T-helper 1 cell treated with Interleukin-12 subunit alpha and Interleukin-12 subunit beta and Interleukin-4 antibody, amounts not matched to agents 30 μg/mL and 1 μg/mL, for 36 hours (primary cell): ENCODE data around the gene RAB4A.

Source experiments
- H3K27ac Mint-ChIP-seq: one replicate; pipeline ENCODE4 v1.8.0; 2021; ENCODE audit warnings: mild to moderate bottlenecking, mixed read lengths
- H3K27me3 Mint-ChIP-seq: one replicate; pipeline ENCODE4 v1.8.0; 2021; ENCODE audit warnings: low read depth, mixed read lengths
- H3K36me3 Mint-ChIP-seq: one replicate; pipeline ENCODE4 v1.8.0; 2021; ENCODE audit warnings: low read depth, mixed read lengths
- H3K4me1 Mint-ChIP-seq: one replicate; pipeline ENCODE4 v1.8.0; 2021; ENCODE audit warnings: low read depth, mixed read lengths
- H3K4me3 Mint-ChIP-seq: one replicate; pipeline ENCODE4 v1.8.0; 2021; ENCODE audit warnings: mild to moderate bottlenecking, moderate library complexity, mixed read lengths
- H3K9me3 Mint-ChIP-seq: one replicate; pipeline ENCODE4 v1.8.0; 2021; ENCODE audit warnings: mixed read lengths

The RAB4A gene

DNA sequence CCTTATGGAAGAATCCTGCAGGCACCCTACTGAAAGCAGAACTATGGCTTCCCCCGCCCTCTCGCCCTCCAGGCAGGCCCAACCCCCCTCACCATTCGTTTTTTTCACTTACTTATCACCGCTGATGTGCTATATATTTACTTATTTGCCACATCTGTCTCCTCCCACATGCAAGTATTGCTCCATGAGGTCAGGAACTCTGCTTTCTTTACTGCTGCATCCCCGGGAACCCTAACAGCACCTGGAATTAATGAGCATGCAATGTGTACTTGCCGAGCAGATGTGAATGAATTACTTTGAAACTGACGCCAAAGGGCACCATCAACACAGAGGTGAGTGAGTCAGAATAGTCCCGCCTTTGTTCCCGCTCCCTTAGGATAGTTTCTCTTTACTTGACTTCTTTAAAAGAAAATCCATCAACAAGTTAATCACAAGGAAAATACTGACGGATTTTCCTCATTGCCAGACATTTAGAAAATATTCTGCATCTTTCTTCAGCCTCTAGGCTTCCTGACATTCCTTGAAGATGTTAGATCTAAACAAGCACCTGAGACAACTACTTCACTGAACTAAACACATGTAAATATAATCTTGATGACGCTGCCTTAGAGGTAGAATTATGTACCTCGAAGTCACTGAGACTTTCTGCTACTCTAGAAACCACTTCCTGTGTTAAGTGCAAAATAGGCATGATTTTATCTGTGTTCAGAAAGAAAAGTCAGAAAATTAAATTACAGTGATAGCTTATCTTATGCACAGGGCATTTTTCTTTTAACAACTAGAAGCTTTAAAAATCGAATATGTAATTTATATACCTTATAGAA, 17.5 kb upstream of the RAB4A start:
- Mint-ChIP-seq H3K27ac (peak overlapping the region; percentile 95), H3K36me3 (no peaks in the 10 kb centered on the region), H3K4me3 (peak overlapping the region; percentile 84), H3K27me3 (peaks cover 41% of the 10 kb centered on the region), H3K4me1 (peaks cover 33% of the 10 kb centered on the region), H3K9me3 (no peaks in the 10 kb centered on the region)

- H3K27me3 Mint-ChIP-seq = peaks cover 33% of the 10 kb centered on the region
- H3K27ac Mint-ChIP-seq = peak overlapping the region; percentile 65
- H3K36me3 Mint-ChIP-seq = no peaks in the 10 kb centered on the region
- H3K4me1 Mint-ChIP-seq = peaks cover 32% of the 10 kb centered on the region
- no peaks in the 10 kb centered on the region for H3K9me3 Mint-ChIP-seq
- peak overlapping the region; percentile 47 for H3K4me3 Mint-ChIP-seq
Measured at GRCh38 chr1:229254910-229255541, 15.9 kb upstream of the RAB4A start.

- Mint-ChIP-seq H3K4me1 (peaks cover 22% of the 10 kb centered on the region), H3K27me3 (peaks cover 23% of the 10 kb centered on the region), H3K9me3 (no peaks in the 10 kb centered on the region), H3K36me3 (no peaks in the 10 kb centered on the region), H3K27ac (no peak overlapping the region), H3K4me3 (peak overlapping the region; percentile 9)
Measured at GRCh38 chr1:229258031-229258756, 12.7 kb upstream of the RAB4A start.

DNA sequence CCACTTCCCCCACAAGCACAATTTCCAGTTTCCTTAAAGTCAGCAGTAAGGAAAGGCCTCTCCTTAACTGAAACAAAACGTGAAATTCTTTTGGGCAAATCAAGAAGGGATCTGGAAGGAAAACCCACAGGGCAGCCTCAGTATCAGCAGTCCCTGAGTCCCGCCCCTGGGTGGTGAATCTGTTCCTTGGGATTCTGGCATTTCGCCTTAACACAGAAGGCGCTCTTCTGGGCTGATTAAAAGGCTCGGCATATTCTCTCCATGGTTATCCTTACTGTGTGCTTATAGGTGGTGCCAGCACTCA, 12.2 kb upstream of the RAB4A start:
- peaks cover 23% of the 10 kb centered on the region for H3K27me3 Mint-ChIP-seq
- H3K4me3 Mint-ChIP-seq = peak overlapping the region; percentile 9
- no peak overlapping the region for H3K27ac Mint-ChIP-seq
- H3K4me1 Mint-ChIP-seq = peaks cover 17% of the 10 kb centered on the region
- H3K36me3 Mint-ChIP-seq = no peaks in the 10 kb centered on the region
- no peaks in the 10 kb centered on the region for H3K9me3 Mint-ChIP-seq

- peaks cover 20% of the 10 kb centered on the region for H3K27me3 Mint-ChIP-seq
- no peaks in the 10 kb centered on the region for H3K9me3 Mint-ChIP-seq
- no peak overlapping the region for H3K4me3 Mint-ChIP-seq
- no peak overlapping the region for H3K27ac Mint-ChIP-seq
- peaks cover 11% of the 10 kb centered on the region for H3K4me1 Mint-ChIP-seq
- H3K36me3 Mint-ChIP-seq = no peaks in the 10 kb centered on the region
Measured at GRCh38 chr1:229260297-229260696, 10.6 kb upstream of the RAB4A start.

GRCh38 chr1:229262239-229262638, 8.7 kb upstream of the RAB4A start:
- H3K36me3 Mint-ChIP-seq = no peaks in the 10 kb centered on the region
- H3K27ac Mint-ChIP-seq = no peak overlapping the region
- H3K27me3 Mint-ChIP-seq = peaks cover 17% of the 10 kb centered on the region
- H3K4me3 Mint-ChIP-seq = no peak overlapping the region
- H3K9me3 Mint-ChIP-seq = peaks cover 5% of the 10 kb centered on the region
- peaks cover 11% of the 10 kb centered on the region for H3K4me1 Mint-ChIP-seq

GRCh38 chr1:229263254-229263653, 7.7 kb upstream of the RAB4A start:
- no peaks in the 10 kb centered on the region for H3K36me3 Mint-ChIP-seq
- H3K4me1 Mint-ChIP-seq = peaks cover 6% of the 10 kb centered on the region
- H3K9me3 Mint-ChIP-seq = peaks cover 5% of the 10 kb centered on the region
- peaks cover 9% of the 10 kb centered on the region for H3K27me3 Mint-ChIP-seq
- H3K4me3 Mint-ChIP-seq = no peak overlapping the region
- H3K27ac Mint-ChIP-seq = no peak overlapping the region

DNA sequence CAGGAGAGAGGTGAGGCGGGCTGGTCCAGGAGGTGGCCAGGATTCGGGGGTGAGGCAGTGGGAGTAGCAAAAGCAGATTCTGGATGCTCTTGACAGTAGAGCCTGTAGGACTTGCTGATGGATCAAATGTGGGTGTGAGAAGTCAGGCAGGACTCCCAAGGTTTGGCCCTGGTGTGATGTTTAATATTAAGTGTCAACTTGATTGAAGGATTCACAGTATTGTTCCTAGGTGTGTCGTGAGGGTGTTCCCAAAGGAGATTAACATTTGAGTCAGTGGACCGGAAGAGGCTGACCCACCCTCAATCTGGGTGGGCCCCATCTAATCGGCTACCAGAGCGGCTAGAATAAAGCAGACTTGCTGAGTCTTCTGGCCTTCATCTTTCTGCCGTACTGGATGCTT, 6.8 kb upstream of the RAB4A start:
- Mint-ChIP-seq H3K27me3 (peaks cover 9% of the 10 kb centered on the region), H3K36me3 (no peaks in the 10 kb centered on the region), H3K4me3 (no peak overlapping the region), H3K4me1 (peaks cover 2% of the 10 kb centered on the region), H3K9me3 (peaks cover 5% of the 10 kb centered on the region), H3K27ac (no peak overlapping the region)

DNA sequence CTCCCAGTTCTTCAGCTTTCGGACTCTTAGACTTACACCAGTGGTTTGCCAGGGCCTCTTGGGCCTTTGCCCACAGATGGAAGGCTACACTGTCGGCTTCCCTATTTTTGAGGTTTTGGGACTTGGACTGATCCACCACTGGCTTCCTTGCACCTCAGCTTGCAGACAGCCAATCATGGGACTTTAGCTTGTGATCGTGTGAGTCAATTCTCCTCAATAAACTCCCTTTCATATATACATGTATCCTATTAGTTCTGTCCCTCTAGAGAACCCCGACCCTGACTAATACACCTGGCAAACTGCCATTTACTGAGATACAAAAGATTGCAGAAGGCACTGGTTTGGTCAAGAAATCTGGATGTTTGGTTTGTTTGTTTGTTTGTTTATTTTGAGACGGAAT, 6.4 kb upstream of the RAB4A start:
- H3K27me3 Mint-ChIP-seq = peaks cover 9% of the 10 kb centered on the region
- H3K4me1 Mint-ChIP-seq = peaks cover 2% of the 10 kb centered on the region
- H3K4me3 Mint-ChIP-seq = no peak overlapping the region
- H3K9me3 Mint-ChIP-seq = peaks cover 5% of the 10 kb centered on the region
- H3K27ac Mint-ChIP-seq = no peak overlapping the region
- no peaks in the 10 kb centered on the region for H3K36me3 Mint-ChIP-seq

DNA sequence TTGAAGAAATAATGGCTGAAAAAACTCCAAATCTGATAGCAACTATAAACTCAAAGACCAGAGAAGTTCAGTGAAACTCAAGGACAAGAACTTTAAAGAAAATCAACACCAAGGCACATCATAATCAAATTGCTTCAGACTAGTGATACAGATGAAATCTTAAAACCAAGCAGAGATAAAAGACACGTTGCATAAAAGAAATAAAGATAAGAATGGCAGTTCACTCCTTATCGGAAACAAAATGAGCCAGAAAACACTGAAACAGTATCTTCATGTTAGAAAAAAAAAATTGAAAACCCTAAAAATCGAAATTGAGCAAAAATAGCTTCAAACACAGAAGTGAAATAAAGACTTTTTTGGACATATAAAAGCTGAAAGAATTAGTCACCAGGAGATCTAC, 4.6 kb upstream of the RAB4A start:
- no peaks in the 10 kb centered on the region for H3K36me3 Mint-ChIP-seq
- H3K4me1 Mint-ChIP-seq = peaks cover 2% of the 10 kb centered on the region
- H3K27me3 Mint-ChIP-seq = peaks cover 5% of the 10 kb centered on the region
- no peak overlapping the region for H3K4me3 Mint-ChIP-seq
- no peak overlapping the region for H3K27ac Mint-ChIP-seq
- peaks cover 5% of the 10 kb centered on the region for H3K9me3 Mint-ChIP-seq

- peaks cover 5% of the 10 kb centered on the region for H3K9me3 Mint-ChIP-seq
- H3K27me3 Mint-ChIP-seq = peaks cover 5% of the 10 kb centered on the region
- peaks cover 4% of the 10 kb centered on the region for H3K36me3 Mint-ChIP-seq
- H3K4me3 Mint-ChIP-seq = no peak overlapping the region
- H3K4me1 Mint-ChIP-seq = peaks cover 7% of the 10 kb centered on the region
- no peak overlapping the region for H3K27ac Mint-ChIP-seq
Measured at GRCh38 chr1:229266832-229267500, 3.9 kb upstream of the RAB4A start.

DNA sequence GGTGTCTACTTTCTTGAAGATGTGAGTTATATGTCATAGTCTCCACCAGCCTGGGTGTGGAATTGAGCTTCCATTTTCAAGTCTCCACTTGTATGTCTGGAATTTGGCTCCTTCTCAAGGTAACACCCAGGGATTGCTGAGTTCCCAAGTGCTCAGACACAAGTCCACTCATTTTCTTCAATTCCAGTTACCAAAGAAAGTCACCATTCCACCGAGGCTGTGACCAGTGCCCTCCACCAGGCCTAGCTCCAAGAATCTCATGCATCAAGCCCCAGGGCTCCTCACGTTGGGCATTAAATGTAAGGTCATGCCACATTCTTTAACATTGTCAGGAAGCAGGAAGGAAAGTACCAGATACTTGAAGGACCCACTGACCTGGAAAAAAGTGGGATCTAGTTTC, 2.4 kb upstream of the RAB4A start:
- peaks cover 5% of the 10 kb centered on the region for H3K27me3 Mint-ChIP-seq
- peaks cover 5% of the 10 kb centered on the region for H3K9me3 Mint-ChIP-seq
- H3K27ac Mint-ChIP-seq = no peak overlapping the region
- H3K4me1 Mint-ChIP-seq = peaks cover 21% of the 10 kb centered on the region
- peaks cover 9% of the 10 kb centered on the region for H3K36me3 Mint-ChIP-seq
- H3K4me3 Mint-ChIP-seq = no peak overlapping the region

GRCh38 chr1:229271448-229272159, 693 bp downstream of the RAB4A start:
- Mint-ChIP-seq H3K4me1 (peaks cover 23% of the 10 kb centered on the region), H3K27me3 (no peaks in the 10 kb centered on the region), H3K9me3 (peaks cover 5% of the 10 kb centered on the region), H3K4me3 (peak overlapping the region; percentile 96), H3K36me3 (peaks cover 12% of the 10 kb centered on the region), H3K27ac (peak overlapping the region; percentile 72)
